ENCODE measurements around the gene TRIM4. TPM values are rescaled to one million over a fixed set of nuclear protein-coding genes. Genes with fewer than 3 reads are reported as not detected.
"Not testable (repeated sequence)": the region's sequence is repeated elsewhere in the genome, so short reads cannot be mapped to it uniquely, and the experiment has no call there.

Gene TRIM4
- total RNA-seq, 1 donor from 2014 or later = 13.7 TPM

GRCh38 chr7:99894738-99895137 is 24.6 kb downstream of the TRIM4 start:
- H3K4me3 Mint-ChIP-seq (ENCODE audit: unreplicated experiment) = no peak overlapping the region
- H3K27me3 Mint-ChIP-seq (ENCODE audit: unreplicated experiment) = peaks cover 1% of the 10 kb centered on the region
- H3K27ac Mint-ChIP-seq (ENCODE audit: unreplicated experiment) = no peak overlapping the region
- H3K36me3 Mint-ChIP-seq (ENCODE audit: unreplicated experiment) = peaks cover 10% of the 10 kb centered on the region
- no peak for DNase-seq
- TF ChIP-seq CTCF (IDR thresholded peaks at IDR 0.05; ENCODE audit: partially characterized antibody, unreplicated experiment) = no peak
- H3K4me1 Mint-ChIP-seq (ENCODE audit: low read depth, unreplicated experiment) = no peaks in the 10 kb centered on the region
- H3K9me3 Mint-ChIP-seq (ENCODE audit: unreplicated experiment) = peaks cover 7% of the 10 kb centered on the region

GRCh38 chr7:99893280-99893679 is 26.1 kb downstream of the TRIM4 start:
- H3K27me3 Mint-ChIP-seq (ENCODE audit: unreplicated experiment) = peaks cover 1% of the 10 kb centered on the region
- DNase-seq = no peak
- no peak overlapping the region for H3K27ac Mint-ChIP-seq (ENCODE audit: unreplicated experiment)
- H3K4me3 Mint-ChIP-seq (ENCODE audit: unreplicated experiment) = no peak overlapping the region
- no peaks in the 10 kb centered on the region for H3K4me1 Mint-ChIP-seq (ENCODE audit: low read depth, unreplicated experiment)
- H3K9me3 Mint-ChIP-seq (ENCODE audit: unreplicated experiment) = peaks cover 10% of the 10 kb centered on the region
- no peak for TF ChIP-seq CTCF (IDR thresholded peaks at IDR 0.05; ENCODE audit: partially characterized antibody, unreplicated experiment)
- H3K36me3 Mint-ChIP-seq (ENCODE audit: unreplicated experiment) = peaks cover 17% of the 10 kb centered on the region

- not testable (repeated sequence) for H3K4me3 Mint-ChIP-seq (ENCODE audit: unreplicated experiment); DNase-seq; H3K27me3 Mint-ChIP-seq (ENCODE audit: unreplicated experiment); H3K27ac Mint-ChIP-seq (ENCODE audit: unreplicated experiment); H3K4me1 Mint-ChIP-seq (ENCODE audit: low read depth, unreplicated experiment)
- Mint-ChIP-seq H3K9me3 (ENCODE audit: unreplicated experiment) (peaks cover 10% of the 10 kb centered on the region), H3K36me3 (ENCODE audit: unreplicated experiment) (peaks cover 29% of the 10 kb centered on the region)
Measured at GRCh38 chr7:99890348-99890747, 29.0 kb downstream of the TRIM4 start.

- H3K36me3 Mint-ChIP-seq (ENCODE audit: unreplicated experiment) = peaks cover 41% of the 10 kb centered on the region
- peaks cover 10% of the 10 kb centered on the region for H3K9me3 Mint-ChIP-seq (ENCODE audit: unreplicated experiment)
- not testable (repeated sequence) for DNase-seq; H3K4me3 Mint-ChIP-seq (ENCODE audit: unreplicated experiment); H3K27me3 Mint-ChIP-seq (ENCODE audit: unreplicated experiment); H3K27ac Mint-ChIP-seq (ENCODE audit: unreplicated experiment); H3K4me1 Mint-ChIP-seq (ENCODE audit: low read depth, unreplicated experiment)
Measured at GRCh38 chr7:99888366-99888765, 31.0 kb downstream of the TRIM4 start.

- H3K27ac Mint-ChIP-seq (ENCODE audit: unreplicated experiment) = no peak overlapping the region
- peaks cover 5% of the 10 kb centered on the region for H3K9me3 Mint-ChIP-seq (ENCODE audit: unreplicated experiment)
- peaks cover 2% of the 10 kb centered on the region for H3K27me3 Mint-ChIP-seq (ENCODE audit: unreplicated experiment)
- peaks cover 14% of the 10 kb centered on the region for H3K36me3 Mint-ChIP-seq (ENCODE audit: unreplicated experiment)
- no peaks in the 10 kb centered on the region for H3K4me1 Mint-ChIP-seq (ENCODE audit: low read depth, unreplicated experiment)
- no peak for DNase-seq
- no peak overlapping the region for H3K4me3 Mint-ChIP-seq (ENCODE audit: unreplicated experiment)
- no peak for TF ChIP-seq CTCF (IDR thresholded peaks at IDR 0.05; ENCODE audit: partially characterized antibody, unreplicated experiment)
Measured at GRCh38 chr7:99881370-99881769, 38.0 kb downstream of the TRIM4 start.

- H3K36me3 Mint-ChIP-seq (ENCODE audit: unreplicated experiment) = no peaks in the 10 kb centered on the region
- peaks cover 2% of the 10 kb centered on the region for H3K27me3 Mint-ChIP-seq (ENCODE audit: unreplicated experiment)
- H3K4me1 Mint-ChIP-seq (ENCODE audit: low read depth, unreplicated experiment) = no peaks in the 10 kb centered on the region
- no peak for DNase-seq
- H3K4me3 Mint-ChIP-seq (ENCODE audit: unreplicated experiment) = no peak within 1 kb of the TSS
- H3K9me3 Mint-ChIP-seq (ENCODE audit: unreplicated experiment) = no peaks in the 10 kb centered on the region
- H3K27ac Mint-ChIP-seq (ENCODE audit: unreplicated experiment) = no peak within 1 kb of the TSS
- no peak for TF ChIP-seq CTCF (IDR thresholded peaks at IDR 0.05; ENCODE audit: partially characterized antibody, unreplicated experiment)
Measured at GRCh38 chr7:99876933-99877332, 42.4 kb downstream of the TRIM4 start, which contains the start of gene OR2AE1. TSS of gene OR2AE1 (minus strand) at chr7:99877033. CDS start at chr7:99877033, 0 bp downstream.

All from glutamatergic neuron (in vitro differentiated cells).